GM12801 (cell line): Measurements from ENCODE around the gene MYO5B.

ENCODE experiments used
- CTCF ChIP-seq: IDR thresholded peaks from one replicate; pipeline ENCODE4 v1.5.1; 2011; ENCODE audit warnings: control low read depth; ENCODE audit not compliant: insufficient read length; ENCODE audit errors: extremely low read depth

Gene MYO5B

GRCh38 chr18:49784427-49785185, 410.3 kb downstream of the MYO5B start:
- TF ChIP-seq CTCF, result no peak

DNA sequence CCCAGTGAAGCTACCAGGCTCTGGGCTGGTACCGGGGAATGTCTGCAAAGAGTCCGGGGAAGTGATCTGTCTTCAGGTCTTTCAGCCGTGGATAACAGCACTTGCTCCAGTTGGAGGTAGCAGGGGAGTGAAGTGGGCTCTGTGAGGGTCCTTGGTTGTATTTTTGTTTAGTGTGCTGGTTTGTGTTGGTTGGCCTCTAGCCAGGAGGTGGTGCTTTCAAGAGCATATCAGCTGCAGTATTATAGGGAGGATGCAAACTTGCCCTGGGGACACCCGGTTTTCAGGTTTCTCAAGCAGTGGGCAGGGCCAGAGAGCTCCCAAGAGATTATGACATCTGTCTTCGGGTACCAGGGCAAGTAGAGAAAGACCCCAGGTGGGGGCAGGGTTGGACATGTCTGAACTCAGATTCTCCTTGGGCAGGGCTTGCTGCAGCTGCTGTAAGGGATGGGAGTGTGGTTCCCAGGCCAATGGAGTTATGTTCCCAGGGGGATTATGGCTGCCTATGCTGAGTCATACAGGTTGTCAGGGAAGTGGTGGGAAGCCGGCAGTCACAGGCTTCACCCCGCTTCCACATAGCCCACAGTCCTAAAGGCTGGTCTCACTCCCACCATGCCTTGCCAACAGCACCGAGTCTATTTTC, 416.0 kb downstream of the MYO5B start:
- TF ChIP-seq CTCF, result no peak
